Activated CD4-positive, alpha-beta T cell treated with anti-CD3 and anti-CD28 coated beads for 48 hours (primary cell): ENCODE results near the gene RPGRIP1L.

Experiments
- DNase-seq: peaks from one replicate; pipeline ENCODE4 v3.0.0-alpha.2; 2020

The RPGRIP1L gene

DNA sequence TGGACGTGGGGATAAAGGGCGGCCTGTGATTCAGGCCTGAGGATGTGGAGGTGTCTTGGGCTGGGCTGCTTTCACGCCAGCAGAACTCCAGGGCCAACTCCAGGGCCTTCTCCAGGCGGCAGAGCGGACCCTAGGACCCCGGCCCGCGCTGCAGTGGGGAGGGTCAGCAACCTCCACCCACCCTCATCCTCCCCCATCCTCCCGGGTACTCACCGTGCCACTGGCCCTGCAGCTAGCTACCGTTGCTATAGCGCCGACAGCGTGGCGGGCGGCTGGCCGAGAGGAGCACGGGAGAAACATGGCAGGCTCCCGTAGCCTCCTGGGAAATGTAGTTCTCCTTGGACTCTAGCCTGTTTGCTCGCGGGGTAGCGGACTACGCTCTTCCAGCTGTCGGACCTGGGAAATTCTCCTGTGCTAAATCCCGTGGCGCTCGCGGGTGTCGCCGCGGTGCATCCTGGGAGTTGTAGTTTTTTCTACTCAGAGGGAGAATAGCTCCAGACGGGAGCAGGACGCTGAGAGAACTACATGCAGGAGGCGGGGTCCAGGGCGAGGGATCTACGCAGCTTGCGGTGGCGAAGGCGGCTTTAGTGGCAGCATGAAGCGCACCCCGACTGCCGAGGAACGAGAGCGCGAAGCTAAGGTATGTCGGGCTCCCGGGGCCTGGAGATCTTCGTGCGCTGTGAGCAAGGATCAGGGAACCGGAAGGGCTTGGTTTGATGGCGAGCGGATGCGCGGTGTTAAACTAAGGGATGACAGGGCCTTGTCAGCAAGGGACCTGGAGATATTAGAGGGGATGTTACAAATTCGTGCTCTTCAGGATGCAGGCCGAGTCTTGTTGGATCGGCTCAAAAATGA is at the start of gene RPGRIP1L, which contains the start of gene FTO:
Gene RPGRIP1L (minus strand): TSS at position 270 of the 855 bp plus-strand sequence. CDS start 3,136 bp downstream, outside the sequence.
Gene FTO (plus strand): TSS at position 567 of the 855 bp plus-strand sequence.
- DNase-seq: peak; percentile 99

GRCh38 chr16:53753431-53753830 is 49.8 kb upstream of the RPGRIP1L start:
- DNase-seq: no peak

DNA sequence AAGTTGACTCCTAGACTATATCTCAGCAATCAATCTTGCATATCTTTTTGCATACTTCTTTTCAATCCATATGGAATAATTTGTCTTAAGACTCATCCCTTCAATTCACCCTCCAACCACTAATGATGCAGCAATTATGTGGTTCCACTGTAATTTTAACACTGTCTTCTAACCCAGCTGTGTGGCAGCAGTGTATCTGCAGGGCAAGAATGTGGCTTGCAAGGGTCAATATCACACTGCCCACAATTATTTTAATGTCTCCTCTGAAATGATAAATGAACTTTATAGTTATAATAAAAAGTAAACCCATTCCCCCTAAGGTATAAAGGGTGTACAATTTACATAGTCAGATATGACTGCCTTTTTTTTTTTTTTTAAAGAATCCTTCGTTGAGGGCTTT is 48.9 kb upstream of the RPGRIP1L start:
- DNase-seq: no peak

DNA sequence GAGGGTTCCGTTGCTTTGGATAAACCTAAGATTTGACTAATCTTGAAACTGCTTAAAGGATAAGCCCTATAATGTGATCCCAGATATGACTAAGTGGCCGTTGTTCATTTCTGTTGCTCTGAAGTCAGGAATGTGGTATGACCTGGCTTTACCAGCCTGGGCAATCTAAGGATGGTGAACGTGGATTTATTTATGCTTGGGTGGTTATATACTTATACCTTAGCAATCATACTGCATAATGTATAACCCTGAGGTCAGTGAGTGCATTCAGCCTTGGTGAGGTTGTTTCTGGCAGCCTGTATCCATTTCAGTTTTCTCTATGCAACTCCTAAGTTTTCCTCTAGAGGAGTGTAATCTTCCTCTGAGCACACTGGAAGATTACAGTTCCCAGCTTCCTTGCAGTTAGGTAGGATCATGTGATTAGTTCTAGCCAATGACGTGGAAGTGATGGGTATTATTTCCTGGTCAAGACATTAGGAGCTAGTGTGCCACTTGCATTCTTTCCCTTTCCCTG is 42.2 kb upstream of the RPGRIP1L start:
- DNase-seq: no peak

GRCh38 chr16:53745086-53745485 is 41.4 kb upstream of the RPGRIP1L start:
- no peak for DNase-seq

- peak; percentile 15 for DNase-seq
Measured at GRCh38 chr16:53744449-53744848, 40.8 kb upstream of the RPGRIP1L start.

DNA sequence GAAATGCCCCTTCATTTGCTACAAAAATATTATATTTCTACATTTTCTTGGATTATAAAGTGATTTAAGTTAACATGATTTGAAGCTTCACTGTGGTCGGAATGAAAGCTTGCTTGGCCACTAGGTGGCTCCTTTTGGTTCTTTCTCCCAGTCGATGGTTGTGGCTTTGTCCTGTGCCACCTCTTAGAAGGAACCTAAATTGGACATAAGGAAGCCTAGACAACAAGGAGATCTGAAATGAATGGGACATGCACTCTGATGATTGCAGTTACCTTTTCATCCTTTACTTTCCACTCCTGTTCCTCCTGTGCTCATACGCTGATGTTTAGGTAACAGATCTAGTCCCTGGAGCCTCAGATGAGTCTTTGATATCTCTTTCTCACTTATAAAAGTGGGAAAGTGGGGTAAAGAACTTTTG is 39.5 kb upstream of the RPGRIP1L start:
- DNase-seq: peak; percentile 25

DNA sequence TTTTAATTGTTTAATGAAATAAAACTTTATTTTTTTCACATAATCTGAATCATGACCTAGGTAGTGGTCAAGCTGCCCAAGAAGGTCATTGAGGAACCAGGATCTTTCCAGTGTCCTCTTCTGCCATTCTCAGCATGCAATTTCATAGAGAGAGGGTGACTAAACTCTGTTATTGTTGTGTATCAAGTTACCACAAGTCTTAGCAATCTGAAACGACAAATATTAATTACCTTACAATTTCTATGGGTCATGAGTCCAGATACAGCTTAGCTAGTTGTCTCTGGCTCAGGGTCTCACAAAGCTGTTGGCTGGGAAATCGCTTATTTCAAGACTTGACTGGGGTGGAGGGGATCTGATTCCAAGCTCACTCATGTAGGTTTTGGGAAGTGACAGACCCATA is 37.9 kb upstream of the RPGRIP1L start:
- no peak for DNase-seq

DNA sequence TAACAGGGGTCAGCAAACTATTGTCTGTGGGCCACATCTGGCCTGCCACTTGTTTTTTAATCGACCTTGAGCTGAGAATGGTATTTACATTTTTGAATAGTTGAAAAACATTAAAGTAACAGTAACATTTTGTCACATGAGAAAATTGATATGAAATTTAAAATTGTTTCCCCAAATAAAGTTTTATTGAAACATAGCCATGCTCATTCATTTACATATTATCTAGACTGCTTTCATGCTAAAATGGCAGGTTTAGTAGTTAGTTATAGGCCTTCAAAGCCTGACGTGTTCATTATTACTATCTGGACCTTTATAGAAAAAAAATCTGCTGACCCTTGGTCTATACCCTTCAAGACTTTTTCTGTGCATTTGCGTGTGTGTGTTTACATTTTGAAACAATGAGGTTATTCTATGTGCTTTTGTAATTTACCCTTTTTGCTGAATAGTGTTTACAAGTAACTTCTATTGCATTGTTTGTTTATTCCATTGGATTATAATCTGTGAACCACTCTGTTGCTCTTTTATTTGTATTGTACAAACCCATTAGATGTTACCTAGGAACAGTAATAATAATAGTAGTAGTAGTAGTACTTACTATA is 37.4 kb upstream of the RPGRIP1L start:
- no peak for DNase-seq

DNA sequence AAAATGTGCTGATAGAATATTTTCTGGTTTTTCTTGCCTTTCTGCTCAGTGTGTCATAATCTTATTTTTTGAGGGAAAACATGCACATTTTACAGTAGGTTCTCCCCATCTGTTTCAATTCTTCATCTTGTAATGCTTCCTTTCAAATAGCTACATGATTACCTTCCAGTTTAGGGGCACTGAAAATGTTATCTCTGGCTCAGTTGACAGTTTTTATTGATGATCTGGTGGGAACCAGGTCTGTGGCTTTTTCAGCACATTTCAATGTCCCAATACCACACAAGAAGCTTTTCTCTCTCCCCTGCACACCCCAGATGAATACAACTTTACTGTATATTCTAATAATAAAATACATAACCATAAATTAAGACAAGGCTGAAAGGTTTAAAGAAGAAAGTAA is 36.8 kb upstream of the RPGRIP1L start:
- no peak for DNase-seq

- DNase-seq: no peak
Measured at GRCh38 chr16:53737552-53737951, 33.9 kb upstream of the RPGRIP1L start.

GRCh38 chr16:53736297-53736696 is 32.6 kb upstream of the RPGRIP1L start:
- no peak for DNase-seq

DNA sequence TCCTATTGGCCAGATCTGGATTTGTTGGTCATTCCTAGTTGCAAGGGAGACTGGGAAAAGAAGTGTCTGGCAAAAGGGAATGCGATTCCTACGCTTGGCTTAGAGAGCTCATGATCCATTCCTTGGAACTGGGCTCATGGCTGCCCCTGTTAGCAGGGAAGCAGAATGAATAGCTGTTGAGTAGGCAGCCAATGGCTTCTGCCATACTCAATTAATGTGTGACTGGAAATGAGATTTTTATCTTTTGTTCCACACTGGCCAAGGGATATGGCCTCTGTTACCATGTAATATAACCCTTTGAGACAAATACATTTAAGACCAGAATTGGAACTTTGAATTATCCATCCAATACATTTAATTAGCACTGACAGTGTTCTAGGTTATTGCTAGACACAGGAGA is 31.2 kb upstream of the RPGRIP1L start:
- no peak for DNase-seq

DNA sequence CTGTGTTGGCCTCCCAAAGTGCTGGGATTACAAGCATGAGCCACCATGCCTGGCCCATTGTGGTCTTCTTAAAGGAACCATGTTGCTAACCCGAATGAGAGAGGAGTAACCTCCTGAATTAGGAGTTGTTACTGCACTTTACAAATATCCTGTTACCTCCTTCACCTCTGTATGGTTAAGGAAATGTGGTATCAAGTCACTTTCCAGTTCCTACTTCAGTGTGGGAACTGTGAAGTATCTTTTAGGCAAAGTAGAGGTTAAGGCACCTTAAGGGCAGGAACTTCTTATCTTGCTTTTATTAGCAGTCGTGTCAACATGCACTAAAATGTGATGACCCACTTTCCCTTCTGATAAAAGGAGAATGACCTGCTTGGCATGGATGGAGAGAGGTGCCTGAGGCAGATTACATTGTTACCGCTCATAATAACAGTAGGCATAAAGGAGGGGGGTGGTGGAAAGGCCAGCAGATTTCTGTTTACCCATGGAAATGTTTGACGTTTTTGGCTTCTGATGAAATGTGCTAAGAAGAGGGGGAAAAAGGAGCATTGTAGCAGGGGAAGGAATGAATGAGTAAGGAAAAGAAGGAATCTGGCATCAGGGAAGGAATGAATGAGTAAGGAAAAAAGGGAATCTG is 28.8 kb upstream of the RPGRIP1L start:
- no peak for DNase-seq

DNA sequence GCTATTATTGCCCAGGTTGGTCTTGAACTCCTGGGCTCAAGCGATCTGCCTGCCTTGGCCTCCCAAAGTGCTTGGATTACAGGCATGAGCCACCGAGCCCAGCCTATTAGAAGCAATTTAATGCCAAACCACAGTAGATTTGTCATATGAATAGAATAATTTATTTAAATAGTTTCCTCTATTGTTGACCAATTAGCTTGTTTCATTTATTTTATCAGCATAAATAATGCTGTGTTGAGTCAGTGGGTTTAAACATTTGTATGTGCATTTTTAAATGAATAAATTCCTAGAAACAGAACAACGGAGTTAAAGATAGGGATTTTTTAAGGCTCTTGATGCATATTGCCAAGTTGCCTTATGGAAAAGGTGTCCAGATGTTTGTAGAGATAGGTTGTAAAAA is 27.0 kb upstream of the RPGRIP1L start:
- DNase-seq: no peak

GRCh38 chr16:53726625-53727024 is 23.0 kb upstream of the RPGRIP1L start:
- DNase-seq: no peak

DNA sequence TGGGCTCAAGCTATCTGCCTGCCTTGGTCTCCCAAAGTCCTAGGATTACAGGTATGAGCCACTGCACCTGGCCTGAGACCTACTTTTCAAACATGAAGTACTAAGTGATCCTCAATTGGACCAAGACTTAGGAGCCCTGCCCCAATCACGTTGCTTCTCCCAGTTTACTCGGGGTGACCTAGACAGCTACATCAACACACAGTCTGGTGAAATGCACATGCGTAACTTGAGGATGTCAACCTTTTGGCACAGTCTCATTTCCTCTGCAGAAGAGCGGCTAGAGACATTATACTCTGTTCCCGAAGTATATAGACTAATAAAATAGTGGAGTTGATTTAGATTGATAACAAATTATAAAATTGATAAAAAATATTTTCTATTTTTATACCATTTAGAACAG is 17.4 kb upstream of the RPGRIP1L start:
- no peak for DNase-seq

DNA sequence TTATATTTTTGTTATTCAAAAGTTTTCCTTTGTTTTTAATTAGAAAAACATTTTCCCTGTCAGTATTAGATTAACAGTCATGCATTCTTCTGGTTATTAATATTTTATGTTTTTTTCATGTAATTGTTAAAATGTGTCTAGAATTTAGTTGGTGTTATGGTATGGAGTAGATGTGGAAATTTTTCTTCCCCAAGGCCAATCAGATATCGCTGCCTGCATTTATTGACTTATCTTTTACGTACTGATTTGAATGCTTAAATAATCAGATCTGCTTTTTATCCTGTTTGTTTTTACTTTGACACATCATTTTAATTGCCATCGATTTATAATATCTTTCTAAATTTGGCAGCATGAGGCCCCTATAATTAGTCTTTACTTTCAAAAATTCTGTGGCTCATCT is 13.9 kb upstream of the RPGRIP1L start:
- no peak for DNase-seq

GRCh38 chr16:53715023-53715384 is 11.3 kb upstream of the RPGRIP1L start:
- no peak for DNase-seq

DNA sequence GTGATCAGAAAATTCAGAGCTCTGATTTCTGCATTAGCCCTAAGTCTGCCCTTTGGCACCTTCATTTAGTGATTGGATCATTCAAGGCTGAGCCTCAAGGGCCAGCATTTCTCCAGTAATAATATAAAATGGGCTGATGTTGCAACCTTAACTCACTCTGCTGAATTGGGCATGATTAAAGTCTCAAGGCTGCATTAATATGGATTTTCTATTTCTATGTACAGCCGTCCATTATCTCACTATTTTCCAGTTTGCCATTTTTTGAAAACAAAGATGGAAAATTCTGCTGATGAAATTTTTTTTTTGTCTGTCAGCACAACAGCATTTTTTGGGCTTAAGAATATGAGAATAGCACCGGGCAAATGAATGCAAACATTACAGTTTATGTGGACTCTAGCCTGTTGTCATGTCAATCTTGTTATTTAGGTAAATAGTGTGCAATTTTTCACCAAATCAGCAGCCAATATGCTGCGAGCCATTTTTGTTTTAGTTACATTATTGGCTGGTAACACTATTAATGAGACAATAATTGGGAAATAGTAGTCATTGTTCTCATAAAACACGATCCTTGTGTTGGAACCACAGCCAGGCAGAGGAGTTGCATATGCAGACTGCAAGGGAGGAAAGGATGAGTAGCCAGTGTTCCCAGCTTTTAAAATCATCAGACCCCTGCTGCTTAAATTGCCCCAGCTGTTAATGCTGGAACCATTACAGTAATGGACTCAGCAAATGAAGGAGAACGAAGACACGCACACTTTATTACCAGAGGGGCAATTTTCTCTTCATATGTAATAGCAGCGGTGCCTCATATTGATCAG is 10.8 kb upstream of the RPGRIP1L start:
- DNase-seq: no peak

DNA sequence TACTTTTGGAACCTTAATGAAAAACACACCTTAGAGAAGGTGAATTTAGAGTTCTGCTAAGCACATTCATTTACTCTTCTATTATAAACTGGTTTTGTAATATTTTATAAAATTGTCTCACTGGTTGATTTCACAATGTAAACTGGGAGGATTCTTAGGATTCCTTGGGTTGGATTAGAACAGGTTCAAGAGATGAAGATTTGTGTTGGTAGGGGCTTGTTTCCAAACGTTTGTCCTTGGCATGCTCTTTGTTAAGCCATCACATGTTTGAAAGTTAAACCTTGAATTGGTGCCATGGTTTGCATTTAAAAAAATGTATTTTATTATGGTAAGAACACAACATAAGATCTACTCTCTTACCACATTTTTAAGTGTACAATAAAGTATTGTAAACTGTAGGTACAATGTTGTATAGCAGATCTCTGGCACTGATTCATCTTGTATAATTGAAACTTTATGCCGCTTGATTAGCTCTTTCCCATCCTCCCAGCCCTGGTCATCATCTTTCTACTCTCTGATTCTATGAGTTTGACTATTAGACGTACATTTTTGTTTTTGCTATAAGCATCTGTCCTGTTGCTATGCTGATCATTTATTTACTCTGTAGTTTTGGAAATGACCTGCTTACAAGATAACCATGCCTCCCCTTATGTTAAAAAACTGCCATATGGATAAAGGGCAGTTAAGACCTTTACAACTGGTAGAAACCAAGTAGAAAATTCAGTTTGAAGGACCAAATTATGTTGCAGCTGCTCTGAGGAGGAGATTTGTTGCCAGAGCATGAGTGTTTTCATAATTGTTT is 9.9 kb upstream of the RPGRIP1L start:
- DNase-seq: no peak

DNA sequence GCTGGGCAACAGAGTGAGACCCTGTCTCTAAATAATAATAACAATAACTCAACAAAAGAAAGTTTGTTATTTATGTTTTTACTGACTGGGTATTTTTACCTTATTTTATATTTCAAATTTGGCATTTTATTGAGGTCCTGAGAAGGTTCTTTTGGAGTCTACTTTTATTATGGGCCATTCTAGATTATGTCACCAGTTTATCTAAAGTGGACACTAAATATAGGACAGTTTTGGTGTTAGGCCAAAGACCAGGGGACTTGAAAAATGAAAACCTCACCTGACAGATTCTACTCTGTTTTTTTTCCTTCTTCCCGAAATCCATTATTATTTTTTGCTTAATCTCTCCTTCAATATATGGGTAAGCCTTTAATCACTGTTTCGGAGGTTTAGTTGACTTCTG is 8.4 kb upstream of the RPGRIP1L start:
- DNase-seq: no peak
